GM10847 (cell line): Measurements from ENCODE around the gene CSRP2.

Experiments
- POLR2A ChIP-seq: IDR thresholded peaks from 2 replicates; pipeline ENCODE4 v1.6.1; 2011; ENCODE audit not compliant: insufficient read length; ENCODE audit errors: extremely low read depth

The CSRP2 gene

DNA sequence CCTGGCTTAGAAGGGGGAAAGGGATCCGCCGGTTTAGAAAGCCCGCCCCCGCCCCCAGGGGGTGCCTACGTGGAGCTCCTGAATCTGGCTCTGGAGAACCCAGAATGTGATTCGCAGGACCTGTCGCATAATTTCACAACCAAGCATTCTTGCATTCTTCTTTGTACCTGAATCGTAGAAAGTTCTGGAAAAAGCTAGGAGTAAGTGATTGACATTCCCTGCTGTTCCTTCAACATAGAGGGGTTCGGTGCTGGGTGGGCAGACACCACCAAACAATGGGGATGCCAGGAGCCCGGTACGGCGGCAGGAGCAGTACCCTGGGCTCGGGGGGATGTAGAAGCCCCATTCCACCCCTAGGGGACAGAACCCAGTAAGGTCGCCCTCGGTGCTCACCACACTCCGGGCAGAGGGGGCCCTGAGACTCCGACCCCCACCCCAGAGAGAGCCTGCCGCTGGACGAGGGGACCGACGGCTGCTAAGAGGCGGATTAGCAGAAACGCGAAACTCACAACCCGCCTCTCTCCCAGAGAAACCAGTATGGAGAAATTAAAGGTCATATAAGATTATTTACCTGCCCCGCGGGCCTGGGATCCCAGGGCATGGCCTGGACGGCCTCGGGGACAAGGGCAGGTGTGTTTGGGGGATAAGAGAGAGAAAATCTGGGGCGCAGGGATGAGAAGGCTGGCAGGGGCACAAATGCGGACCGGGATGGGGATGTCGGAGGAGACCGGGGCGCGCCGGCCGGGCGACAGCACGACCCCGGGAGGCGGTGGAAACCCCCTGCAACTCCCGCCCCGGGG lies 520 bp downstream of the CSRP2 start:
- TF ChIP-seq POLR2A: no peak

DNA sequence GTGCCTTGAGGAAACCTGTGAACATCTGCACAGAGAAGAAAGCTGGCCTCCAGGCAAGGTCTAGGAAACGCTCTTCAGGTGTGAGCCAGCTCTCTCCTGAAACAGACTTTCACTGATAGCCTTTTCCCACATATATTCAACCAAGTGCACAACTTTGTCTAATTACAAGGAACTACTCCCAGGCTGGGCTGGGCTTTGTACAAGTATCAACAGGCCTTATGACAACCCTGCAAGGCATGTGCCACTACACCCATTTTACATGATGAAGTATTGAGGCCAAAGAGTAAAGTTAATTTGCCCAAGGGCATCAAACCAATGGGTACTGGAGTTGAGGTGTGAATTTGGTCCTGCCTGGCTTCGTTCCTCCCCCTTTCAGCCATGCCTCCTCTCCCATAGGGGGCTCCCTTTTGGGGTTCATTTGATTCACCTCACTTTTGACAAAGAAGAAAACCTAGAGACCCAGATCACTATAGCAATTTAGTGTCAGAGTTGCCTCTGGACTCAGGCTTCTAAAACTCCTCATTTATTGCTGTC lies 2.1 kb downstream of the CSRP2 start:
- no peak for TF ChIP-seq POLR2A

DNA sequence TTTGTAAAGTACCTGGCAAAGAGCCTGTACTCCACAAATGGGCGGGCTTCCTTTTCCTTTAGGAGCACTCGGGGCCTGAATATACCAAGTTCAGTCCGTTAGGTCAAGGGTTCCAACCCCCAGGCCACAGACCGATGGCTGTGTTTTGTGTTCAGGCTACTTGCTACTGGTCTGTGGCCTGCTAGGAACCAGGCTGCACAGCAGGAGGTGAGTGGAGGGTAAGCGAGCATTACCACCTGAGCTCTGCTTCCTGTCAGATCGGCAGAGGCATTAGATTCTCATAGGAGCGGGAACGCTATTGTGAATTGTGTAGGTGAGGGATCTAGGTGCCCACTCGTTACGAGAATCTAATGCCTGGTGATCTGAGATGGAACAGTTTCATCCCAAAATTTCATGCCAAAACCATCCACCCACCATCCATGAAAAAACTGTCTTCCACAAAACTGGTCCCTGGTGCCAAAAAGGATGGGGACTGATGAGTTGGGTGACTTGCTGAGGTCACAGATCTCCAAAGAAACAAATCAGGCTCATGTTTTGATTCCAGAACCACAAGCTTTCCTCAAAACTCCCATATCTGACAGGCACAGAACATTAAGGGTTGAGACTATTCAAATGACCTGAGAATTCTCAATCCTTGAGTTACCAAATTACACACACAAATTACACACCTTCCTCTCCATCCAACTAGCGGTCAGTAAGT lies 4.2 kb downstream of the CSRP2 start:
- no peak for TF ChIP-seq POLR2A

DNA sequence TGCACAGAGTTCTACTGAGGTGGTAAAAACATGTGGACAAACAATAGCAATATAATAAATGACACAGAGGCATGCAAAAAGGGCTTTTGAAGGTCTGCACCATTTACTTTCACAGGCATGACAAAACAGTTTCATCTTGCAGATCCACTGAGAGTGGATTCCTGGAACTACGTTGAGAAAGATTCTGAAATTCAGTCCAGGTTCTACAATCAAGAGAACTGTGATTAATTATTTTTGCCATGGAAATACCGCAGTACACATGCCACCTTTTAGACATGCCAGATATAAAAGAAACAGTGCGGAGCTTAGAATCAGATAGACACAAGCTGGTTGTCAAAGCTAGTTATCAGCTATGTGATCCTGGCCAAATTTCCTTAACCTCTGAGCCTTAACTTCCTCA lies 4.8 kb downstream of the CSRP2 start:
- TF ChIP-seq POLR2A: no peak

DNA sequence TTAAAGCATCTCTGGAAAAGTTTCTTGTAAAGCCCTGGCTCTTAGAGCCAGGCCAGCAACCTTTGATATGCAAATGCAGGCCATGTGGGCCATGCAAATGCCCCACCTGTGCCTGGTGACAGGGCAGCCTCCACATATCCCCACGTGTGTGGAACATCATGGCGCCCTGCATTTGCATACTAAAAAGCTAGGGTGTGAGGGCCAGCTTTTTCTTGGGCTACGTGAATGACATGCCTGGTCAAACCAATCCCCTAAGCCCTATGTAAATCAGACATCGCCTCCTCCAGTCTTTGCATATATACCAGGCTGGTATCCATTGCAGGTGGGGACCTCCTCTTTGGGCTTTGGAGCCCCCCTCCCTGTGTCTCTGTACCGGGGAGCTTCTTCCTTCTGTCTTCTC lies 6.4 kb downstream of the CSRP2 start:
- TF ChIP-seq POLR2A: no peak

DNA sequence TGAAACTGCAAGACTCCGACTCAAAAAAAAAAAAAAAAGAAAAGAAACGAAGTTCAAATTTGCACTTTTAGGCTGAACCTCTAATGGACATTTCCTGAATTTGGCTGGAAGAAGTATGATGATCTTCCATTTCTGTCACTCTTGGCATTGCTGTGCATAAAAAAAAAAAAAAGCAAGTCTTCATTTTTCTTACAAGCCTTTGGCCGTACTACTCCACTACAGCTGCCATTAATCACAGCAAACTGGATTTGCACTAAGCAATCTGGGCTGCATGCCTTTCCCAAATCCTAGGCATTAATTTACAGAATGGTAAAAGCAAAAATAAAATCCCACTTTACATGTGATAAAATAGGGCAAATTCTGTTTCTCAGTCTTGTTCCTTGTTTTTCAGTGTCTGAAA lies 7.1 kb downstream of the CSRP2 start:
- TF ChIP-seq POLR2A: no peak

DNA sequence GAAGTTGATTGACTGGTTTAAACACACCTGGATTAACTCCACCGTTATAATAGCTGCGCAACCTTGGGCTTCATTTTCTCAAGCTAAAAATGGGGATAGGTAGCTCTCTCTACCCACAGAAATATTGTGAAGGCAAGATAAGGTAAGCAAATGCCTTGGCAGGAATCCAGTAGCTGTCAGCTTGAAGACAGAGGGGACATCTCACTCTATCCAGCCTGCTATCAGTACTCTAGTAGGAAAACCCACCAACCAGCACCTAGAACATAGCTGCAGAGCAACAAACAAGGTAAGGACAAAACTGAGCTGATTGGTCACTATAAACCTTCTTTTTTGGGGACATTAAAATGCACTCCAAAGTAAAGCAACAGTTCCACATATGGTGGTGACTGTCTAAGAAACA lies 7.7 kb downstream of the CSRP2 start:
- TF ChIP-seq POLR2A: no peak

DNA sequence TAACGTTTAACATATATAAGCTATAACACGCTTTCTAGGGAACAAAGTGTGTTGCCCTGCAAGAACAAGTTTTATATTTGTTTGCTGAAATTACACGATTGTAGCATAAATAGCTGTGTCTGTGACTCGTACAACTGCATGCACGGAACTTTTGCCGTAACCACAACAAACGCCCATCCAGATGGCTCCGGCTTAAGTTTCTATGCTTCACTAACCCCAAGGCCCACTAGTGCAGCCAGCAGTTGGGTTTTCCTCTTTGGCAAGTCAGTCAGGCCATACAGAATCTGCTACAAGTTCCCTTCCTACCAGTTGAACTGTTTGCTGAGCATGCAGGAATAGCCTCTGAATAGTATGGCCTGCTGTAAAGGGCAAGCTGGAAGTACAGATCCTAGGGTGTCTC lies 12.1 kb downstream of the CSRP2 start:
- no peak for TF ChIP-seq POLR2A

DNA sequence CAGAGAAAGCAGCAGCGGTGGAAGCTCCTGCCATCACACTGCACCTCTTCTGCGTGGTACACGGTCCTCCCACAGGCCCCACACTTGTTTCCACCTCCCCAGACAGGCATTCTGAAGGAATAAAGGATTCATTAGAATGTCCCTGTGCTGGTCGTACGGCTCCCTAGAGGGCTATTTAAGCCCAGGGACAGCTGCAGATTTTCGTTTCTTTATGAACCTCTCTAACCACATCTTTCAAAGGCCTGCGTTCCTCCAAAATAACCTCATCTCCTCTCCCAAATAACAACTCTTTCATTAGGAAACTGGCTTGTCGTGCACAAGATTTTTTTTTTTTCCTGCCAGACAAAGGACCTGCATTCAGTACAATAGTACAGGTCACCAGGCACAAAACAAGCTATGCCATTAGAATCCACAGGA lies 12.7 kb downstream of the CSRP2 start:
- no peak for TF ChIP-seq POLR2A

DNA sequence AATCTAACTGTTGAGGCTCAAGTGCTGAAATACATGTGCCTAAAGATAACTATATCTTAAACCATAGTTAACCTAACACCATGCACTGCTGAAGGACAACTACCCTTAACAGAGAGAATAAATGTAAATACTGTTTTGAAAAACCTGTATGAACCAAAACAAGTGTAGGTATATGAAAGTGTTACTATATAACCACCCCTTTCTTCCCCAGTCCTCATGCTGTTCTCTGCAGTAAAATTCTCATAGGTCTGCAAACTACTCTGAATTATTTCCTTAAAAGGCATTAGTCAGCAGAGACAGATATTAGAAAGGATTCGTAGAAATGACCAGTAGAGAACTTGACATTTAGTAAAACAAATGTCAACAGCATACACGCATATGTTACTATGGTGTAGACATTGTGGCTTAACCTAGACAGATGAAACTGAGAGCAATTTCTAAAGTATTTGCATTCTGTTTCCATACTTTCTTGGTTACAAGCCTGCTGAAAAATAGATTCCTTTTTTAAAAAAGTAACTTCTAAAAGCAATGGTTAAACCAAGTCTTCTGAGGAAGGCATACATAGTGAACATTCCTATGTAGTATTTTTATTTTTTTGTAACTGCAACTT lies 13.9 kb downstream of the CSRP2 start:
- no peak for TF ChIP-seq POLR2A

DNA sequence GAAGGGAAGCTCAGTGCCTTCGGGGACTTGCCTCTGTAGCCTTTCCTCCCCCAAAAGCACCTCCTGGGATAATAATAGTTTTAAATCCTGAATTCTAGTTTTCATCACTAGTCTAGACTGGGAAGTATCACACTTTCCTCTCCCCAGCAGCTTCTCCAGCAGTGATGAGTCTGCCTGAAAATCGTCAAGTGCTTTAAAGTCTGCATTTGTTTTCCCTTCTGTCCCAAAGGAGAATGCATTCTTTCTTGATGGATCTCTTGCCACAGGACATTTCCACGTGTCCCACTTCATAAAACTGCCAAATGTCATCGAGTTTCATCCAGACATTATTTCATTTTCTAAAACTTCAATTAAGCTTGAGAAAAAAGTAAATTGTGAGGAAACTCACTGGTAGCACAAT lies 15.0 kb downstream of the CSRP2 start:
- TF ChIP-seq POLR2A: no peak

DNA sequence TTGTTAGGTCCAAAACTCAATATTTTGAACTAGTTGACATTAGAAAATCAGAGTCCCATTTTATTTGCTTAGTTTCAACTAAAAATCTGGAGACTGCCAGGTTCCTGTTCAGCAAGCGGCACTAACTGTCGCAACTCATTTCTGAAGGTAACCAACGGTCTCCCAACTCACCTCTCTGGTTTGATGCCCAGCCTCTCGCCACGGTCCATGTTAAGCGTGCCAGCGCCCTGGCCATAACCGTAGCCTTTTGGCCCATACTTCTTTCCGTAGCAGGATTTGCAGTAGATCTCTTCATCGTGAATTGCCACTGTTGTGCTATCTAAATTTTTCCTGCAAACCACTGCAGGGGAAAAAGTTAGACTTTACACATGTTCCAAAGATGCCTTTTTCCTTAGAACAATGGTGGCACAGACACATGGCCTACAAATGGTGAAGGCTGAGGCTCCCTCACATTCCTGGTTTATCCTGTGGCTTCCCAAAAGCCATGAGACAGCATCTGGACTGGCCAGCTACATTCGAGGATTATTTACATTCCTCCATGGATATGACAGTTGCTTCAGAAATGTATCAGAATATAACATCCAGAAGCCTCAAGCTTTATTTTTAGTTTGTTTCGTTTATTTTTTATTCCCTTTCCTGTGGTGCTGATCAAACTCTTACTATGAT lies 15.7 kb downstream of the CSRP2 start:
- TF ChIP-seq POLR2A: no peak

DNA sequence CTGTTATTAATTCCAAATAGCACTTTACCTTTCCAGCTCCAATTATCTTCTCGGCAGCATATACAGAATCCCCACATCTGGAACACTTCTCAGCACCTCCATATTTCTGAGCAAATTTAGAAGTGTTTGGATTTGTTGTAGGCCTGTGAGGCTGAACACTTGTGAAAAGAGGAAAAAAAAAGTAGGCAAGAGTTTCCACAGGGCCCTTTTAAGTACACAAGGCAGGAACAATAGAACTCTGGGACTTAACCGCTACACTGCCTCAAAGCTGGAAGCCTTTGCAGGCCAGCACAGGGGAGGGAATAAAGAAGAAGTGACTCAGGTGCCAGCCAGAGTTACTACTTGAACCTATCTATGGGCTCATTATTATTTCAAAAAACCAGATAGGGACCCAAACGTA lies 18.6 kb downstream of the CSRP2 start:
- TF ChIP-seq POLR2A: no peak

DNA sequence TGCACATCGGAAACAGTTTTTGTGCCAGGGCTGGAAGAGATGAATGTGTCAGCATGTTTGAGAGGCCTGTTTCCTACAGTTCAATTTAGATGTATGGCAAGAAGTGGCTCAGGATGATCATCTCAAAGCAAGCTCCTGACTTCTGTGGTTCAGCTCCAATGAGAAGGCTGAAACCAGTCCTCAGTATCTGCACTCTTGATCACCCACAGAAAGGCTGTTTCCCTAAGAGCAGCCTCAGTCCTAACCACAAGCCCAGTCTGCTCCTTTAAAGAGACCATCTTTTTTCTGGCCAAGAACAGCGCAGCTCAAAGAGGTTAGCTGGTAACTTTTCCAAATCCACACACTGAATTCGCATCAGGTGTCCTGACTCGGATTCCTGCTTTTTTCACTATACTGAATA lies 19.2 kb downstream of the CSRP2 start:
- no peak for TF ChIP-seq POLR2A

DNA sequence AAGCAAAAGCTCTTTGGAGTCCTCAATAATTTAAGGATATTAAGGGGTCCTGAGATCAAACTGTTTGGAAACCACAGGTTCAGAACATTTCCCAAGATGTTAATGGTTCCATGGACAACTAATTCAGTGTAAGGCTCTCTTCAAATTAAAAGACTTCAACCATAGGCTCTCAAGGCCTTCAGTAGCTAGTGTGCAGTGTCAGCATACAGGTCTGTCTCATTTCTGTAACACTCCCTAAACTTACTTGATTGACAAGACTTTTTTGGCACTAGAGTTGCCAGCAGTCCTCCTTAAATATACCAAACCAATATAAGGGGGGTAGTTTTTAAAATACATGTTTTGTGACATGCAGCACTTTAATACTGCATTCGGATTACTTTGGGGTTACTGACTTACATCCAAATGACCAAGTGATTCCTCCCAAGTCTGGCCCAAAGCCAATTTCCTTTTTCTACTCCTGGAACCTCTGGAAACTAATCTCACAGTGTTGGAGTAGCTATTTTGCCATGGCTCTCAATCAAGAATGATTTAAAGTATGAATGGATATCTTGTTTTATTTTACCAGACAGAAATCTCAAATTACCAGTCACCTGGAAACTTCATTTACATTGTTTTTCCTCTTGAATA lies 22.7 kb downstream of the CSRP2 start:
- no peak for TF ChIP-seq POLR2A
